NCI-H345 (cell line): ENCODE data around the gene HIVEP1.

ENCODE experiments used
- DNase-seq: peaks from one replicate; lab custom pipeline; 2025; lab: John Stamatoyannopoulos, UW

The HIVEP1 gene

GRCh38 chr6:12196326-12196936, 184.3 kb downstream of the HIVEP1 start:
- DNase-seq = no peak

GRCh38 chr6:12198851-12199250, 186.7 kb downstream of the HIVEP1 start:
- DNase-seq = no peak

DNA sequence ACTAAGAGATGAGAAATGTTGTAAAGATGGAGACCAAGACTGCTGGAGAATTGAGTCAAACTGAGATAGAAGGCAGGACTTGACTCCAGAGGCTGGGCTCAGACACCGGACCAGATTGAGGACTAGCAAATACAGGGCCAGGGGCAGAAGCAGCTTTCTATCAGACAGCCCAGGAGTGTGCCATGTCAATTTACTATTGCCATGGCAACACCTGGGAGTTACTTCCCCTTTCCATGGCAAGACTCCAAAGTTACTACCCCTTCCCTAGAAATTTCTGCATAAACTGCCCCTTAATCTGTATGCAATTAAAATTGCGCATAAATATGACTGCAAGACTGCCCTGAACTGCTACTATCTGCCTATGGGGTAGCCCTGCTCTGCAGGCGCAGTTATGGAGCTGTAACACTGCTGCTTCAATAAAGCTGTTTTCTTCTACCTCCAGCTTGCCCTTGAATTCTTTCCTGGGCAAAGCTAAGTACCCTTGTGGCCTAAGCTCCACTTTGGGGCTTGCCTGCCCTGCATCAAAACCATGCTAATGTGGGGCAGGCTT, 188.0 kb downstream of the HIVEP1 start:
- no peak for DNase-seq

DNA sequence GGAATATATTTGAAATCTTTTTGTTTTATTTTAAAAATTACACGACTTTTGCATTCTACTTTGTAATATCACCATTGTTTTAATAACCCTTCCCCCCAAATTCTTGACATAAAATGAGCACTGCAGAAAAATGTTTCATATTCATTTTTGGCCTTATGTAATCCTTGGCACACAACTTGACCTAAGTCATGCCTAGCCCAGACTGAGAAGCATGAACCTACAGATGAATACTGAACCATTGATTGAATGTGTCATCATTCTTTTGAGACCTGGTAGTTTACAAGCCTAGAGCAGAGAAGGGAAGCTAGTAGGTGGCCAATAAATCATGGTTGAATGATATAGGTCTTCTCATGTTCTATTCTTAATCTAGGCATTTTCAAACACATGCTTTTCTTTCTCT, 188.6 kb downstream of the HIVEP1 start:
- no peak for DNase-seq

GRCh38 chr6:12203001-12203400, 190.9 kb downstream of the HIVEP1 start:
- no peak for DNase-seq

GRCh38 chr6:12208190-12208589, 196.1 kb downstream of the HIVEP1 start:
- no peak for DNase-seq

GRCh38 chr6:12208673-12209072, 196.6 kb downstream of the HIVEP1 start:
- DNase-seq = no peak
